Keratinocyte (primary cell): ENCODE data around the gene GLTP. TPM values are rescaled to one million over a fixed set of nuclear protein-coding genes. Genes with fewer than 3 reads are reported as not detected.

ENCODE experiments used
- DNase-seq: peaks from one replicate; pipeline ENCODE4 v3.0.0-alpha.2; 2011; ENCODE audit warnings: low read depth, missing footprints, low spot score
- FAIRE-seq: peaks from 2 replicates; lab custom pipeline; 2011; peaks lifted over from hg19 to GRCh38; lab: Jason Lieb, UNC
- H2AFZ ChIP-seq: 2 replicates; pipeline ENCODE4 v1.6.0; 2012; ENCODE audit warnings: low read length, control low read depth, inconsistent platforms; ENCODE audit not compliant: control insufficient read depth
- H3K27ac ChIP-seq: 2 replicates; pipeline ENCODE4 v1.5.1; 2011; ENCODE audit warnings: low read length; ENCODE audit not compliant: control insufficient read depth, insufficient read depth
- H3K27me3 ChIP-seq: 3 replicates; pipeline ENCODE4 v1.6.0; 2011; ENCODE audit warnings: low read length; ENCODE audit not compliant: control insufficient read depth, insufficient read depth; ENCODE audit errors: extremely low read depth
- H3K36me3 ChIP-seq, 2 experiments: 2 replicates in 1 of 2; 3 replicates in 1 of 2; pipeline ENCODE4 v1.5.1; 2011; ENCODE audit warnings: low read length in 2 of 2, mild to moderate bottlenecking in 1 of 2; ENCODE audit not compliant: control insufficient read depth in 2 of 2, insufficient read depth in 2 of 2; ENCODE audit errors: extremely low read depth in 1 of 2
- H3K4me1 ChIP-seq: 3 replicates; pipeline ENCODE4 v1.5.1; 2011; ENCODE audit warnings: low read length; ENCODE audit not compliant: control insufficient read depth, insufficient read depth; ENCODE audit errors: extremely low read depth
- H3K4me2 ChIP-seq: 3 replicates; pipeline ENCODE4 v1.6.0; 2011; ENCODE audit warnings: low read depth, low read length; ENCODE audit not compliant: control insufficient read depth, insufficient read depth; ENCODE audit errors: extremely low read depth
- H3K4me3 ChIP-seq, 3 experiments: fragments of 200-600 bp in 1 of 3; sonication (generic) in 1 of 3; 2 replicates in 2 of 3; 3 replicates in 1 of 3; pipeline ENCODE4 v1.5.1; 2011 to 2016; ENCODE audit warnings: low read length in 3 of 3, mild to moderate bottlenecking in 3 of 3, control low read depth in 2 of 3, inconsistent platforms in 1 of 3, low read depth in 1 of 3, mixed read lengths in 1 of 3, mixed run types in 1 of 3, moderate library complexity in 1 of 3; ENCODE audit not compliant: control insufficient read depth in 2 of 3, insufficient read depth in 2 of 3; ENCODE audit errors: extremely low read depth in 1 of 3
- H3K79me2 ChIP-seq: 2 replicates; pipeline ENCODE4 v1.6.0; 2012; ENCODE audit warnings: low read length; ENCODE audit not compliant: control insufficient read depth, insufficient read depth
- H3K9ac ChIP-seq: 3 replicates; pipeline ENCODE4 v1.6.0; 2011; ENCODE audit warnings: low read length; ENCODE audit not compliant: control insufficient read depth, insufficient read depth; ENCODE audit errors: extremely low read depth
- H3K9me1 ChIP-seq: 3 replicates; pipeline ENCODE4 v1.6.0; 2011; ENCODE audit warnings: low read length; ENCODE audit not compliant: control insufficient read depth, insufficient read depth; ENCODE audit errors: extremely low read depth
- H3K9me3 ChIP-seq: 2 replicates; pipeline ENCODE4 v1.5.1; 2012; ENCODE audit warnings: low read depth, low read length; ENCODE audit not compliant: control insufficient read depth
- H4K20me1 ChIP-seq: 3 replicates; pipeline ENCODE4 v1.6.0; 2011; ENCODE audit warnings: low read length; ENCODE audit not compliant: control insufficient read depth, insufficient read depth; ENCODE audit errors: extremely low read depth
- CTCF ChIP-seq, 3 experiments: IDR thresholded peaks in 1 of 3; conservative IDR thresholded peaks in 1 of 3; optimal IDR thresholded peaks in 1 of 3; 2 replicates in 2 of 3; 3 replicates in 1 of 3; pipeline versions ENCODE3 to v1.5.1; 2011; ENCODE audit warnings: low read length in 3 of 3, mild to moderate bottlenecking in 3 of 3, moderate library complexity in 2 of 3, control low read depth in 1 of 3, inconsistent platforms in 1 of 3; ENCODE audit not compliant: insufficient read depth in 2 of 3; ENCODE audit errors: extremely low read depth in 1 of 3
- EZH2 ChIP-seq: IDR thresholded peaks from one replicate; pipeline ENCODE4 v1.6.1; 2012; ENCODE audit warnings: inconsistent platforms, mild to moderate bottlenecking, low read length, moderate library complexity
- dilution Hi-C: fragments of 300-500 bp; cut with MboI; formaldehyde crosslinking; loops from one replicate; pipeline ENCODE4 v1.7.0; 2020; ENCODE audit warnings: low sequenced_read_pairs; ENCODE audit not compliant: extremely low pct_ligation_motif_present
- polyA plus RNA-seq, 5 experiments: library from polyadenylated mRNA; depleted of rRNA in 3 of 5; stranded (reverse) in 3 of 5; stranded (forward) in 1 of 5; unstranded in 1 of 5; fragments of >200 nt; gene quantifications; 1 replicate in 1 of 5; 2 replicates in 3 of 5; 3 replicates in 1 of 5; pipeline versions ENCODE4 v1.2.1 to v1.2.3, GENCODE V29; 2011 to 2012; ENCODE audit warnings: missing spikeins in 2 of 5, low read depth in 1 of 5, low replicate concordance in 1 of 5

GLTP gene
- polyA plus RNA-seq, 1 donor (not counting 4 experiments of a cell fraction or from before 2014, with no cell fraction given), result 54.6 TPM

- TF ChIP-seq CTCF (optimal IDR thresholded peaks at IDR 0.05 in 1 of 3, IDR thresholded peaks at IDR 0.05 in 1 of 3, conservative IDR thresholded peaks at IDR 0.05 in 1 of 3; ENCODE audit: extremely low read depth in 1 of 3, insufficient read depth in 2 of 3, low read length in 3 of 3) (no peak), EZH2 (no peak)
- H3K27ac ChIP-seq, result no peak overlapping the region
- peaks cover 4% of the 10 kb centered on the region for H3K9me1 ChIP-seq
- H3K27me3 ChIP-seq, result no peaks in the 10 kb centered on the region
- H2AFZ ChIP-seq, result no peak overlapping the region
- H3K4me2 ChIP-seq, result no peak overlapping the region
- peaks cover 2 to 5% of the 10 kb centered on the region in 2 experiments for H3K36me3 ChIP-seq
- no peaks in the 10 kb centered on the region for H3K9me3 ChIP-seq
- no peak for DNase-seq
- peaks cover 43% of the 10 kb centered on the region for H3K79me2 ChIP-seq
- H3K4me3 ChIP-seq, result no peak overlapping the region
- dilution Hi-C loops, result no loop called here
- FAIRE-seq, result no peak
- peaks cover 32% of the 10 kb centered on the region for H3K4me1 ChIP-seq
- no peak overlapping the region for H3K9ac ChIP-seq
- peaks cover 6% of the 10 kb centered on the region for H4K20me1 ChIP-seq
Observed at GRCh38 chr12:109876406-109876805, 3.9 kb downstream of the GLTP start.

DNA sequence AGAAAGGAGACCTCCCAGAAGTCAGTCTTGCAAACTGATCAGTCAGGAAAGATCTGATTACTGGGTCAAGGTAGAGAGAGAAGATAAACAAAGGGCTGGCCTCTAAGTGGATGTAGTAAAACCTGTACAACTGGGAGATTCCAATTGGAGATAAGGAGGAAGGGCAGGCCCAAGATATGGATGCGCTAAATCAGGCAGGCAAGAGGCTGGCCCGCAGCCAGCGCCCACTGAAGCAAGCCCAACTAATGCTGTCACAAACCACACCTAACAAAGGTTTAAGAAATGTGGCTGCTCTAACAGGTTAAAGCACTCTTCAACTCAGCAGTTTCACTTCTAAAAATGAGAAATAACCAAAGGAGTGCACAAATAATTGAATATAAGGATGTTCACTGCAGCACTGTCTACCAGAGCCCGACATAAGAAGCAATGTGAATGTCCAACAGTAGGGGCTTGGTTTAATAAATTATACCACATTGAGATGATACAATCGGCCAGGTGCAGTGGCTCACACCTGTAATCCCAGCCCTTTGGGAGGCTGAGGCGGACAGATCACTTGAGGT, 4.7 kb downstream of the GLTP start:
- Histone ChIP-seq H3K27ac (no peak overlapping the region), H3K36me3 (peaks cover 2 to 5% of the 10 kb centered on the region in 2 experiments), H3K9me3 (no peaks in the 10 kb centered on the region), H3K4me2 (peak overlapping the region; percentile 38), H3K79me2 (peaks cover 43% of the 10 kb centered on the region), H3K4me3 (no peak overlapping the region), H4K20me1 (peaks cover 6% of the 10 kb centered on the region), H3K27me3 (no peaks in the 10 kb centered on the region), H2AFZ (no peak overlapping the region), H3K9me1 (peaks cover 4% of the 10 kb centered on the region), H3K9ac (no peak overlapping the region), H3K4me1 (peaks cover 25% of the 10 kb centered on the region)
- dilution Hi-C loops, result no loop called here
- no peak for TF ChIP-seq EZH2
- no peak for TF ChIP-seq CTCF (optimal IDR thresholded peaks at IDR 0.05 in 1 of 3, IDR thresholded peaks at IDR 0.05 in 1 of 3, conservative IDR thresholded peaks at IDR 0.05 in 1 of 3; ENCODE audit: extremely low read depth in 1 of 3, insufficient read depth in 2 of 3, low read length in 3 of 3)
- FAIRE-seq (no peak), DNase-seq (no peak)
